PFSK-1 (cell line): ENCODE measurements around the gene HOMER3.

Experiments used
- FOXP2 ChIP-seq: optimal IDR thresholded peaks from 2 replicates; pipeline ENCODE3; 2011; ENCODE audit warnings: borderline replicate concordance, control low read depth, inconsistent platforms; ENCODE audit not compliant: insufficient read depth; ENCODE audit errors: extremely low read length, extremely low read depth
- POLR2AphosphoS5 ChIP-seq: IDR thresholded peaks from 2 replicates; pipeline ENCODE4 v1.6.1; 2012; ENCODE audit warnings: low read depth, mild to moderate bottlenecking, control low read depth, low read length, moderate library complexity
- SIN3A ChIP-seq: IDR thresholded peaks from 2 replicates; pipeline ENCODE4 v1.6.1; 2012; ENCODE audit warnings: mild to moderate bottlenecking, low read length, moderate library complexity, borderline replicate concordance; ENCODE audit not compliant: insufficient read depth
- TAF1 ChIP-seq: IDR thresholded peaks from 2 replicates; pipeline ENCODE4 v1.6.1; 2012; ENCODE audit warnings: low read length, control low read depth, borderline replicate concordance; ENCODE audit not compliant: insufficient read depth
- TF ChIP-seq, protein P1 (sequence below), 2 experiments: IDR thresholded peaks; 2 replicates each; pipeline versions ENCODE4 v1.6.1 to v1.8.0; 2011 to 2012; ENCODE audit warnings: low read depth in 2 of 2, low read length in 2 of 2, control low read depth in 1 of 2, inconsistent platforms in 1 of 2, mild to moderate bottlenecking in 1 of 2, moderate library complexity in 1 of 2; ENCODE audit not compliant: insufficient read depth in 1 of 2

DNA sequence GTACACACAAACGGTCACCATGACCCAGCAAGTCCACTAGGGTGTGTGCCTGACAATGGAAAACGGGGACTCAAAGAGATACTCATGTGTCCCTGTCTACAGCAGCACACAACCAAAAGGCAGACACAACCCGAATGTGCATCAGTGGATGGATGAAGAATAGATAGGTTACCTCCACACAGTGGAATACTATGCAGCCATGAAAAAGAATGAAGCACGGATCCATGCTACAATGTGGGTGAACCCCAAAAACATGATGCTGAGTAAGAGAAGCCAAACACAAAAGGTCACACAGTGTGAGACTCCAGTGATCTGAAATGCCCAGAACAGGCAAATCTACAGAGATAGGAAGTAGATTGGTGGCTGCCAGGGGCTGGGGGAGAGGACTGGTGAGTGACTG, 54.0 kb downstream of the HOMER3 start:
- TF ChIP-seq POLR2AphosphoS5 (no peak), TAF1 (no peak), SIN3A (no peak), FOXP2 (no peak)
- TF ChIP-seq, protein P1, sequence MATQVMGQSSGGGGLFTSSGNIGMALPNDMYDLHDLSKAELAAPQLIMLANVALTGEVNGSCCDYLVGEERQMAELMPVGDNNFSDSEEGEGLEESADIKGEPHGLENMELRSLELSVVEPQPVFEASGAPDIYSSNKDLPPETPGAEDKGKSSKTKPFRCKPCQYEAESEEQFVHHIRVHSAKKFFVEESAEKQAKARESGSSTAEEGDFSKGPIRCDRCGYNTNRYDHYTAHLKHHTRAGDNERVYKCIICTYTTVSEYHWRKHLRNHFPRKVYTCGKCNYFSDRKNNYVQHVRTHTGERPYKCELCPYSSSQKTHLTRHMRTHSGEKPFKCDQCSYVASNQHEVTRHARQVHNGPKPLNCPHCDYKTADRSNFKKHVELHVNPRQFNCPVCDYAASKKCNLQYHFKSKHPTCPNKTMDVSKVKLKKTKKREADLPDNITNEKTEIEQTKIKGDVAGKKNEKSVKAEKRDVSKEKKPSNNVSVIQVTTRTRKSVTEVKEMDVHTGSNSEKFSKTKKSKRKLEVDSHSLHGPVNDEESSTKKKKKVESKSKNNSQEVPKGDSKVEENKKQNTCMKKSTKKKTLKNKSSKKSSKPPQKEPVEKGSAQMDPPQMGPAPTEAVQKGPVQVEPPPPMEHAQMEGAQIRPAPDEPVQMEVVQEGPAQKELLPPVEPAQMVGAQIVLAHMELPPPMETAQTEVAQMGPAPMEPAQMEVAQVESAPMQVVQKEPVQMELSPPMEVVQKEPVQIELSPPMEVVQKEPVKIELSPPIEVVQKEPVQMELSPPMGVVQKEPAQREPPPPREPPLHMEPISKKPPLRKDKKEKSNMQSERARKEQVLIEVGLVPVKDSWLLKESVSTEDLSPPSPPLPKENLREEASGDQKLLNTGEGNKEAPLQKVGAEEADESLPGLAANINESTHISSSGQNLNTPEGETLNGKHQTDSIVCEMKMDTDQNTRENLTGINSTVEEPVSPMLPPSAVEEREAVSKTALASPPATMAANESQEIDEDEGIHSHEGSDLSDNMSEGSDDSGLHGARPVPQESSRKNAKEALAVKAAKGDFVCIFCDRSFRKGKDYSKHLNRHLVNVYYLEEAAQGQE (IDR thresholded peaks at IDR 0.05; ENCODE audit: insufficient read depth in 1 of 2, low read depth in 2 of 2, low read length in 2 of 2) = no peak
